Esophagus squamous epithelium (tissue), 4 donors: ENCODE results near the gene TCEAL4.
"Not testable (repeated sequence)": the region's sequence is repeated elsewhere in the genome, so short reads cannot be mapped to it uniquely, and the experiment has no call there.

Experiments
- CTCF ChIP-seq, 6 experiments: fragments of 450-650 bp in 4 of 6; fragments of 200-600 bp in 2 of 6; sonication (generic) in 2 of 6; IDR thresholded peaks; one replicate each; pipeline ENCODE4 v1.5.1; 2016 to 2019; ENCODE audit warnings: antibody characterized with exemption in 6 of 6, mild to moderate bottlenecking in 4 of 6, moderate library complexity in 4 of 6
- POLR2A ChIP-seq, 4 donors: fragments of 450-650 bp; IDR thresholded peaks; one replicate each; pipeline ENCODE4 v1.6.1; 2017; ENCODE audit warnings: antibody characterized with exemption in 4 of 4, mild to moderate bottlenecking in 4 of 4, moderate library complexity in 3 of 4

GRCh38 chrX:103592295-103592694 is 7.0 kb downstream of the TCEAL4 start:
- not testable (repeated sequence) for TF ChIP-seq POLR2A, CTCF (IDR thresholded peaks at IDR 0.05)
